ENCODE data around the gene IPO4. TPM values are rescaled to one million over a fixed set of nuclear protein-coding genes. Genes with fewer than 3 reads are reported as not detected.

Gene IPO4
- total RNA-seq, 2 donors from 2014 or later, result 56.3 to 67.4 TPM

DNA sequence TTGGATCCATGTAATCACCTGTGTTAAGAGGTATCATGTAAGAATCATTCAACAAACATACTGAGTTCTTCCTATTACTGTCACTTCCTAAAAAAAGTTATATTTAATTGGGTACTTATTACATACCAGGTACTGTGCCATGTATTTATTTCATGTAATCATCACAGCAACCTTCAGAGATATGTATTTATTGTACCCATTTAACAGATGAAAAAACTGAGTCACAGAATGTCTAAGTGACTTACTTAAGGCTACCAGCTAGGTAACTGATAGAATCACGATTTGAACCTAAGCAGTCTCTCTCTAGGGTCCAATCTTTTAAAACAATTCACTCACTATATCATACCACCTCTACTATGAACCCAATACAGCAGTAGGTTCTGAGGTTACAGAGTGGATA, 44.2 kb downstream of the IPO4 start:
- DNase-seq, result no peak
- Mint-ChIP-seq H3K9me3 (no peaks in the 10 kb centered on the region), H3K4me3 (no peak overlapping the region), H3K27me3 (ENCODE audit: insufficient read depth) (no peaks in the 10 kb centered on the region), H3K36me3 (ENCODE audit: low read depth) (peaks cover 31% of the 10 kb centered on the region), H3K27ac (no peak overlapping the region), H3K4me1 (peaks cover 25% of the 10 kb centered on the region)
- H3K4me1 ChIP-seq (ENCODE audit: control insufficient read depth, insufficient read depth, low read length), result peaks cover 6% of the 10 kb centered on the region
- no peak overlapping the region for H3K27ac ChIP-seq (ENCODE audit: low read depth, low read length)
- no peak overlapping the region for H3K4me3 ChIP-seq (ENCODE audit: low read length)
- TF ChIP-seq, protein P1, sequence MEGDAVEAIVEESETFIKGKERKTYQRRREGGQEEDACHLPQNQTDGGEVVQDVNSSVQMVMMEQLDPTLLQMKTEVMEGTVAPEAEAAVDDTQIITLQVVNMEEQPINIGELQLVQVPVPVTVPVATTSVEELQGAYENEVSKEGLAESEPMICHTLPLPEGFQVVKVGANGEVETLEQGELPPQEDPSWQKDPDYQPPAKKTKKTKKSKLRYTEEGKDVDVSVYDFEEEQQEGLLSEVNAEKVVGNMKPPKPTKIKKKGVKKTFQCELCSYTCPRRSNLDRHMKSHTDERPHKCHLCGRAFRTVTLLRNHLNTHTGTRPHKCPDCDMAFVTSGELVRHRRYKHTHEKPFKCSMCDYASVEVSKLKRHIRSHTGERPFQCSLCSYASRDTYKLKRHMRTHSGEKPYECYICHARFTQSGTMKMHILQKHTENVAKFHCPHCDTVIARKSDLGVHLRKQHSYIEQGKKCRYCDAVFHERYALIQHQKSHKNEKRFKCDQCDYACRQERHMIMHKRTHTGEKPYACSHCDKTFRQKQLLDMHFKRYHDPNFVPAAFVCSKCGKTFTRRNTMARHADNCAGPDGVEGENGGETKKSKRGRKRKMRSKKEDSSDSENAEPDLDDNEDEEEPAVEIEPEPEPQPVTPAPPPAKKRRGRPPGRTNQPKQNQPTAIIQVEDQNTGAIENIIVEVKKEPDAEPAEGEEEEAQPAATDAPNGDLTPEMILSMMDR (conservative IDR thresholded peaks at IDR 0.05), result no peak
- H3K27me3 ChIP-seq (ENCODE audit: control insufficient read depth, insufficient read depth, low read length, poor library complexity, severe bottlenecking), result no peaks in the 10 kb centered on the region
- H3K9me3 ChIP-seq (ENCODE audit: control insufficient read depth, low read length), result no peaks in the 10 kb centered on the region
- WGBS, 2 experiments (ENCODE audit: insufficient coverage in 1 of 2, insufficient read length in 1 of 2), result 100% methylated on average over 1 of the region's 1 CpG
- peaks cover 34% of the 10 kb centered on the region for H3K36me3 ChIP-seq (ENCODE audit: control insufficient read depth, insufficient read depth, low read length)
- H3K9ac ChIP-seq (ENCODE audit: extremely low read depth, low read length, poor library complexity, severe bottlenecking), result no peak overlapping the region

- H3K9me3 Mint-ChIP-seq, result no peaks in the 10 kb centered on the region
- Histone ChIP-seq H3K9ac (ENCODE audit: extremely low read depth, low read length, poor library complexity, severe bottlenecking) (no peak overlapping the region), H3K4me3 (ENCODE audit: low read length) (no peak overlapping the region), H3K4me1 (ENCODE audit: control insufficient read depth, insufficient read depth, low read length) (peaks cover 4% of the 10 kb centered on the region), H3K27ac (ENCODE audit: low read depth, low read length) (no peak overlapping the region), H3K27me3 (ENCODE audit: control insufficient read depth, insufficient read depth, low read length, poor library complexity, severe bottlenecking) (no peaks in the 10 kb centered on the region), H3K36me3 (ENCODE audit: control insufficient read depth, insufficient read depth, low read length) (peaks cover 35% of the 10 kb centered on the region), H3K9me3 (ENCODE audit: control insufficient read depth, low read length) (no peaks in the 10 kb centered on the region)
- TF ChIP-seq, protein P1 (conservative IDR thresholded peaks at IDR 0.05), result no peak
- peaks cover 33% of the 10 kb centered on the region for H3K36me3 Mint-ChIP-seq (ENCODE audit: low read depth)
- H3K4me1 Mint-ChIP-seq, result peaks cover 25% of the 10 kb centered on the region
- no peaks in the 10 kb centered on the region for H3K27me3 Mint-ChIP-seq (ENCODE audit: insufficient read depth)
- 95 to 100% methylated on average over 2 of the region's 2 CpGs for WGBS, 2 experiments (ENCODE audit: insufficient coverage in 1 of 2, insufficient read length in 1 of 2)
- no peak overlapping the region for H3K27ac Mint-ChIP-seq
- DNase-seq, result no peak
- no peak overlapping the region for H3K4me3 Mint-ChIP-seq
Measured at GRCh38 chr14:24143511-24143910, 45.1 kb downstream of the IPO4 start.

GRCh38 chr14:24141097-24141880, 47.3 kb downstream of the IPO4 start, which contains the start of gene EMC9:
EMC9 (minus strand) TSS chr14:24141591; CDS start chr14:24141304, 287 bp downstream.
- Mint-ChIP-seq H3K4me3 (peak within 1 kb of the TSS; percentile 99), H3K27me3 (ENCODE audit: insufficient read depth) (no peaks in the 10 kb centered on the region), H3K4me1 (peaks cover 29% of the 10 kb centered on the region), H3K36me3 (ENCODE audit: low read depth) (peaks cover 35% of the 10 kb centered on the region), H3K9me3 (no peaks in the 10 kb centered on the region), H3K27ac (peak within 1 kb of the TSS; percentile 97)
- H3K9ac ChIP-seq (ENCODE audit: extremely low read depth, low read length, poor library complexity, severe bottlenecking), result peak within 1 kb of the TSS; percentile 86
- 0% methylated on average over 50 to 65 of the region's 65 CpGs for WGBS, 2 experiments (ENCODE audit: insufficient coverage in 1 of 2, insufficient read length in 1 of 2)
- no peaks in the 10 kb centered on the region for H3K4me1 ChIP-seq (ENCODE audit: control insufficient read depth, insufficient read depth, low read length)
- H3K9me3 ChIP-seq (ENCODE audit: control insufficient read depth, low read length), result no peaks in the 10 kb centered on the region
- peak; percentile 100 for DNase-seq
- H3K36me3 ChIP-seq (ENCODE audit: control insufficient read depth, insufficient read depth, low read length), result peaks cover 43% of the 10 kb centered on the region
- no peaks in the 10 kb centered on the region for H3K27me3 ChIP-seq (ENCODE audit: control insufficient read depth, insufficient read depth, low read length, poor library complexity, severe bottlenecking)
- H3K4me3 ChIP-seq (ENCODE audit: low read length), result peak within 1 kb of the TSS; percentile 98
- H3K27ac ChIP-seq (ENCODE audit: low read depth, low read length), result peak within 1 kb of the TSS; percentile 83
- TF ChIP-seq, protein P1 (conservative IDR thresholded peaks at IDR 0.05), result peak; percentile 70

Data from endodermal cell (in vitro differentiated cells).